ENCODE data around the gene MAP4K4. TPM values are rescaled to one million over a fixed set of nuclear protein-coding genes. Genes with fewer than 3 reads are reported as not detected.

MAP4K4 gene
- total RNA-seq, 1 experiment from 2014 or later = 7.6 TPM

GRCh38 chr2:101812226-101812625, 114.7 kb downstream of the MAP4K4 start:
- DNase-seq (ENCODE audit: low spot score) = no peak

- DNase-seq (ENCODE audit: low spot score) = no peak
Observed at GRCh38 chr2:101814752-101815151, 117.2 kb downstream of the MAP4K4 start.

- no peak for DNase-seq (ENCODE audit: low spot score)
Observed at GRCh38 chr2:101815154-101815553, 117.6 kb downstream of the MAP4K4 start.

- no peak for DNase-seq (ENCODE audit: low spot score)
Observed at GRCh38 chr2:101815739-101816391, 118.4 kb downstream of the MAP4K4 start.

GRCh38 chr2:101816598-101816997, 119.1 kb downstream of the MAP4K4 start:
- DNase-seq (ENCODE audit: low spot score) = no peak

- no peak for DNase-seq (ENCODE audit: low spot score)
Observed at GRCh38 chr2:101817481-101817880, 120.0 kb downstream of the MAP4K4 start.

GRCh38 chr2:101818531-101819451, 121.3 kb downstream of the MAP4K4 start:
- no peak for DNase-seq (ENCODE audit: low spot score)

GRCh38 chr2:101820519-101820918, 123.0 kb downstream of the MAP4K4 start:
- DNase-seq (ENCODE audit: low spot score) = no peak

- no peak for DNase-seq (ENCODE audit: low spot score)
Observed at GRCh38 chr2:101821059-101821805, 123.7 kb downstream of the MAP4K4 start.

- DNase-seq (ENCODE audit: low spot score) = no peak
Observed at GRCh38 chr2:101821828-101822458, 124.4 kb downstream of the MAP4K4 start.

GRCh38 chr2:101823347-101823791, 125.9 kb downstream of the MAP4K4 start:
- peak; percentile 79 for DNase-seq (ENCODE audit: low spot score)

- no peak for DNase-seq (ENCODE audit: low spot score)
Observed at GRCh38 chr2:101823859-101824258, 126.4 kb downstream of the MAP4K4 start.

- DNase-seq (ENCODE audit: low spot score) = no peak
Observed at GRCh38 chr2:101826716-101827115, 129.2 kb downstream of the MAP4K4 start.

GRCh38 chr2:101827246-101827645, 129.7 kb downstream of the MAP4K4 start:
- DNase-seq (ENCODE audit: low spot score) = no peak

- DNase-seq (ENCODE audit: low spot score) = no peak
Observed at GRCh38 chr2:101828257-101828656, 130.8 kb downstream of the MAP4K4 start.

GRCh38 chr2:101828673-101829334, 131.3 kb downstream of the MAP4K4 start:
- no peak for DNase-seq (ENCODE audit: low spot score)

- DNase-seq (ENCODE audit: low spot score) = no peak
Observed at GRCh38 chr2:101829429-101829828, 131.9 kb downstream of the MAP4K4 start.

- DNase-seq (ENCODE audit: low spot score) = no peak
Observed at GRCh38 chr2:101830146-101830545, 132.6 kb downstream of the MAP4K4 start.

GRCh38 chr2:101830555-101830954, 133.0 kb downstream of the MAP4K4 start:
- DNase-seq (ENCODE audit: low spot score) = no peak

- peak; percentile 82 for DNase-seq (ENCODE audit: low spot score)
Observed at GRCh38 chr2:101831351-101831865, 133.9 kb downstream of the MAP4K4 start.

- peak; percentile 36 for DNase-seq (ENCODE audit: low spot score)
Observed at GRCh38 chr2:101832114-101832513, 134.6 kb downstream of the MAP4K4 start.
